Measurements from ENCODE around the gene RETREG1.
"Not testable (repeated sequence)": the region's sequence is repeated elsewhere in the genome, so short reads cannot be mapped to it uniquely, and the experiment has no call there.

Gene RETREG1

DNA sequence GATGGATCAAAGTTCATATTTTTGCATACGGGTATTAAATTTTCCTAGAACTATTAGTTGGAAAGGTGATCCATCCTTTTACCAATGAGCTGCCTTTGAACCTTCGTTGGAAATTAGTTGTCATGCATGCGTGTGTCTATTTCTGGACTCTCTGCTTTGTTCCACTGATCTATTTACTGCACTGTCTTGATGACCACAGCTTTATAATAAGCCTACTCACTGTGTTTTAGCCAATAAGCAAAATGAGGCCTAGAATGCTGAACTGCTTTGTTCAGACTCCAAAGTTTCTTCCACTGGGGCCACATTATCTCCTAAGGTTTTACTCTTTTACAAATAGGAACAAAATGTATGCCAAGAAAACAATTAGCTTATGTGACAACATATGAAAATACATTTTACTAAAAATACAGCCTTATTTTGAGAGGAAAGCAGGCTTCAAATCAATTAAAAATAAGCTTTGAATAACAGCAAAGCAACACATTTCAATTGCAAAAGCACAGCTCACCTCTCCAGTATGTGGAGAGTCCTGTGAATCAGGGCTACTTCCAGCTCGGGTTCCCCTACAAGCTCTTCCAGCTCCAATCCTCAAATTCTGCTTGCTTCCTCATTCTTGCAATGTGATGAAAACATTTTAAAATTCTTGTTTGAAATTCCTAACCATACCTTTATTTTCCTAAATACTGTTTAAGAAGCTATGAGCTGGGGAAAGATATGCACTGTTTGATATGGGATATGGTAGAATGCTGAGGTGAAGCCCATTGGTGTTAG lies 72.0 kb downstream of the RETREG1 start:
- no peaks in the 10 kb centered on the region for H3K36me3 ChIP-seq (ENCODE audit: insufficient read depth, low read length)
- H3K4me1 ChIP-seq (ENCODE audit: insufficient read depth, low read length, severe bottlenecking) = peaks cover 3% of the 10 kb centered on the region
- H3K4me2 ChIP-seq (ENCODE audit: low read length) = no peak overlapping the region
- no peak overlapping the region for H2AFZ ChIP-seq (ENCODE audit: low read length)
- no peak overlapping the region for H3K27ac ChIP-seq (ENCODE audit: low read depth, low read length, poor library complexity, severe bottlenecking)
- H4K20me1 ChIP-seq (ENCODE audit: insufficient read depth, low read length) = no peaks in the 10 kb centered on the region
- no peak for TF ChIP-seq EZH2 (IDR thresholded peaks at IDR 0.05; ENCODE audit: borderline replicate concordance, low read length)
- TF ChIP-seq, protein P1, sequence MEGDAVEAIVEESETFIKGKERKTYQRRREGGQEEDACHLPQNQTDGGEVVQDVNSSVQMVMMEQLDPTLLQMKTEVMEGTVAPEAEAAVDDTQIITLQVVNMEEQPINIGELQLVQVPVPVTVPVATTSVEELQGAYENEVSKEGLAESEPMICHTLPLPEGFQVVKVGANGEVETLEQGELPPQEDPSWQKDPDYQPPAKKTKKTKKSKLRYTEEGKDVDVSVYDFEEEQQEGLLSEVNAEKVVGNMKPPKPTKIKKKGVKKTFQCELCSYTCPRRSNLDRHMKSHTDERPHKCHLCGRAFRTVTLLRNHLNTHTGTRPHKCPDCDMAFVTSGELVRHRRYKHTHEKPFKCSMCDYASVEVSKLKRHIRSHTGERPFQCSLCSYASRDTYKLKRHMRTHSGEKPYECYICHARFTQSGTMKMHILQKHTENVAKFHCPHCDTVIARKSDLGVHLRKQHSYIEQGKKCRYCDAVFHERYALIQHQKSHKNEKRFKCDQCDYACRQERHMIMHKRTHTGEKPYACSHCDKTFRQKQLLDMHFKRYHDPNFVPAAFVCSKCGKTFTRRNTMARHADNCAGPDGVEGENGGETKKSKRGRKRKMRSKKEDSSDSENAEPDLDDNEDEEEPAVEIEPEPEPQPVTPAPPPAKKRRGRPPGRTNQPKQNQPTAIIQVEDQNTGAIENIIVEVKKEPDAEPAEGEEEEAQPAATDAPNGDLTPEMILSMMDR (IDR thresholded peaks at IDR 0.05; ENCODE audit: low read length) = no peak
- H3K79me2 ChIP-seq (ENCODE audit: insufficient read depth, low read length) = no peaks in the 10 kb centered on the region
- H3K27me3 ChIP-seq (ENCODE audit: insufficient read depth, low read length) = no peaks in the 10 kb centered on the region; the same call in 1 of the 2 replicates
- no peak overlapping the region for H3K9ac ChIP-seq (ENCODE audit: low read length)
- no peaks in the 10 kb centered on the region for H3F3A ChIP-seq (ENCODE audit: insufficient read depth, low read length)
- H3K4me3 ChIP-seq (ENCODE audit: low read depth, low read length, poor library complexity, severe bottlenecking) = no peak overlapping the region
- H3K9me2 ChIP-seq (ENCODE audit: low read depth, low read length) = no peaks in the 10 kb centered on the region
- H3K9me3 ChIP-seq (ENCODE audit: low read length) = no peaks in the 10 kb centered on the region

DNA sequence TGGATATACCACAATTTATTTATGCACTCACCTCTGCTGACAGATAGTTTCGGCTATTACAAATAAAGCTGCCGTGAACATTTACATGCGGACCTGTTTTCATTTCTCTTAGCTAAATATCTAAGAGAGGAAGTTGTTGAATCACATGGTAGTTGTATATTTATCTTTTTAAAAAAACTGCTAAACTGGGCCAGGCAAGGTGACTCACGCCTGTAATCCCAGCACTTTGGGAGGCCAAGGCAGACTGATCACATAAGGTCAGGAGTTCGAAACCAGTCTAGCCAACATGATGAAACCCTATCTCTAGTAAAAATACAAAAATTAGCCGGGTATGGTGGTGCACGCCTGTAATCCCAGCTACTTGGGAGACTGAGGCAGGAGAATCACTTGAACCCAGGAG lies 73.6 kb downstream of the RETREG1 start:
- not testable (repeated sequence) for H3K4me1 ChIP-seq (ENCODE audit: insufficient read depth, low read length, severe bottlenecking); H2AFZ ChIP-seq (ENCODE audit: low read length); H3K27me3 ChIP-seq (ENCODE audit: insufficient read depth, low read length); H4K20me1 ChIP-seq (ENCODE audit: insufficient read depth, low read length); H3F3A ChIP-seq (ENCODE audit: insufficient read depth, low read length); H3K36me3 ChIP-seq (ENCODE audit: insufficient read depth, low read length); H3K9me3 ChIP-seq (ENCODE audit: low read length); H3K9ac ChIP-seq (ENCODE audit: low read length); H3K79me2 ChIP-seq (ENCODE audit: insufficient read depth, low read length); H3K4me3 ChIP-seq (ENCODE audit: low read depth, low read length, poor library complexity, severe bottlenecking); H3K9me2 ChIP-seq (ENCODE audit: low read depth, low read length); H3K27ac ChIP-seq (ENCODE audit: low read depth, low read length, poor library complexity, severe bottlenecking); H3K4me2 ChIP-seq (ENCODE audit: low read length)

DNA sequence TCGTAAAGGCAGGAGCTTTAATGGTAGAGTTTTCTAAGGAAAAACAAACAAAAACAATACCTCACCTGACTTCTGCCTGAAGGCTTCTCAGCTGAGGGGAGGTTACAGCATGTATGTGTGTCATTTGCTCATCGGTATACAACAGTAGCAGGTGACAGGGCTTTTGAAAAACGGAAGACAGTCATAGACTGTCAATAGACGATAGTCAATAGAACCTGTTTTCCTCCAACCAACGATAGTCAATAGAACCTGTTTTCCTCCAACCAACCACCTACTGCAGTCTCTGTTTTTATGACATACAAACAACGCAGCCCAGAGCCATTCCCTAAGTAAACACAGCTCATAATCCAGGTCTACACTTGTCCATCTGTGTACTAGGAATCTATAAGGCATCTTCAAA lies 74.6 kb downstream of the RETREG1 start:
- H3K27me3 ChIP-seq (ENCODE audit: insufficient read depth, low read length) = no peaks in the 10 kb centered on the region; the same call in 1 of the 2 replicates
- no peaks in the 10 kb centered on the region for H3K4me1 ChIP-seq (ENCODE audit: insufficient read depth, low read length, severe bottlenecking)
- no peak overlapping the region for H3K4me2 ChIP-seq (ENCODE audit: low read length)
- H3K9ac ChIP-seq (ENCODE audit: low read length) = no peak overlapping the region
- TF ChIP-seq EZH2 (IDR thresholded peaks at IDR 0.05; ENCODE audit: borderline replicate concordance, low read length) = no peak
- TF ChIP-seq, protein P1 (IDR thresholded peaks at IDR 0.05; ENCODE audit: low read length) = no peak
- H3K9me3 ChIP-seq (ENCODE audit: low read length) = no peaks in the 10 kb centered on the region
- H3K4me3 ChIP-seq (ENCODE audit: low read depth, low read length, poor library complexity, severe bottlenecking) = no peak overlapping the region
- H3F3A ChIP-seq (ENCODE audit: insufficient read depth, low read length) = no peaks in the 10 kb centered on the region
- H3K9me2 ChIP-seq (ENCODE audit: low read depth, low read length) = no peaks in the 10 kb centered on the region
- no peak overlapping the region for H2AFZ ChIP-seq (ENCODE audit: low read length)
- no peak overlapping the region for H3K27ac ChIP-seq (ENCODE audit: low read depth, low read length, poor library complexity, severe bottlenecking)
- no peaks in the 10 kb centered on the region for H4K20me1 ChIP-seq (ENCODE audit: insufficient read depth, low read length)
- H3K36me3 ChIP-seq (ENCODE audit: insufficient read depth, low read length) = no peaks in the 10 kb centered on the region
- no peaks in the 10 kb centered on the region for H3K79me2 ChIP-seq (ENCODE audit: insufficient read depth, low read length)

DNA sequence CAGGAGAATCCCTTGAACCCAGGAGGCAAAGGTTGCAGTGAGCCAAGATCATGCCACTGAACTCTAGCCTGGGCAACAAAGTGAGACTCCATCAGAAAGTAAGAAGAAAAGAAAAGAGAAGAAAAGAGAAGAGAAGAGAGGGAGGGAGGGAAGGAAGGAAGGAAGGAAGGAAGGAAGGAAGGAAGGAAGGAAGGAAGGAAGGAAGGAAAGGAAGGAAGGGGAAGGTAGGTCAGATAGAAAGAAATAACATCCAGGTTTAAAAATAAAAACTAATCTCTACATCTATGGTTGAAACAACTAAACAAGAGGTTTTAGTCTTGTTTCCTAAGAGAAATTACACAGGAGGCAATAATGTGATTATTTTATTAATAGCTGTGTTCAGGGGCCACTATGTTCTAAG lies 75.2 kb downstream of the RETREG1 start:
- H3K36me3 ChIP-seq (ENCODE audit: insufficient read depth, low read length) = not testable (repeated sequence)

More for the DNA sequence above, 75.2 kb downstream of the RETREG1 start:
- H3K27ac ChIP-seq (ENCODE audit: low read depth, low read length, poor library complexity, severe bottlenecking); H3K9me3 ChIP-seq (ENCODE audit: low read length); H3K4me3 ChIP-seq (ENCODE audit: low read depth, low read length, poor library complexity, severe bottlenecking); H4K20me1 ChIP-seq (ENCODE audit: insufficient read depth, low read length); H3K79me2 ChIP-seq (ENCODE audit: insufficient read depth, low read length); H3K27me3 ChIP-seq (ENCODE audit: insufficient read depth, low read length); H3F3A ChIP-seq (ENCODE audit: insufficient read depth, low read length); H3K9ac ChIP-seq (ENCODE audit: low read length); H3K4me1 ChIP-seq (ENCODE audit: insufficient read depth, low read length, severe bottlenecking); H2AFZ ChIP-seq (ENCODE audit: low read length); H3K9me2 ChIP-seq (ENCODE audit: low read depth, low read length); H3K4me2 ChIP-seq (ENCODE audit: low read length): not testable (repeated sequence)
